PC-3 (cell line): ENCODE measurements around the gene PCDH9.

ENCODE experiments used
- CTCF ChIP-seq: fragments of 300-600 bp; sonication (generic); conservative IDR thresholded peaks from 2 replicates; pipeline ENCODE4 v1.5.1; 2017; ENCODE audit warnings: antibody characterized with exemption, low read depth, mild to moderate bottlenecking, low read length
- EZH2 ChIP-seq: fragments of 300-600 bp; sonication (generic); IDR thresholded peaks from one replicate; pipeline ENCODE4 v1.6.1; 2017; ENCODE audit warnings: antibody characterized with exemption, mild to moderate bottlenecking, low read length; ENCODE audit not compliant: unreplicated experiment

GRCh38 chr13:66407128-66407527 lies 823.0 kb downstream of the PCDH9 start:
- no peak for TF ChIP-seq CTCF
- no peak for TF ChIP-seq EZH2
